H9 (cell line): ENCODE results near the gene DAND5. TPM values are rescaled to one million over a fixed set of nuclear protein-coding genes. Genes with fewer than 3 reads are reported as not detected.

Source experiments
- DNase-seq: peaks from one replicate; pipeline ENCODE4 v3.0.0-alpha.2; 2017
- H2AFZ ChIP-seq: one replicate; pipeline ENCODE4 v1.6.1; 2013; ENCODE audit warnings: mild to moderate bottlenecking, low read length, control low read depth, moderate library complexity
- H2AK5ac ChIP-seq: 2 replicates; pipeline ENCODE4 v1.6.1; 2013; ENCODE audit warnings: low read length, control low read depth, mixed read lengths; ENCODE audit not compliant: insufficient read length
- H2BK120ac ChIP-seq: one replicate; pipeline ENCODE4 v1.6.1; 2013; ENCODE audit warnings: low read depth, mild to moderate bottlenecking, low read length, control low read depth, inconsistent platforms; ENCODE audit not compliant: poor library complexity, severe bottlenecking
- H2BK12ac ChIP-seq: 2 replicates; pipeline ENCODE4 v1.6.1; 2013; ENCODE audit warnings: low read length, control low read depth, mixed read lengths, low read depth; ENCODE audit not compliant: insufficient read length
- H2BK15ac ChIP-seq: 2 replicates; pipeline ENCODE4 v1.6.1; 2013; ENCODE audit warnings: low read depth, low read length, control low read depth
- H2BK20ac ChIP-seq: one replicate; pipeline ENCODE4 v1.6.1; 2013; ENCODE audit warnings: low read depth, mild to moderate bottlenecking, low read length, control low read depth, inconsistent platforms; ENCODE audit not compliant: poor library complexity, severe bottlenecking
- H2BK5ac ChIP-seq: 2 replicates; pipeline ENCODE4 v1.6.1; 2013; ENCODE audit warnings: low read length, control low read depth, mixed read lengths; ENCODE audit not compliant: insufficient read length
- H3K14ac ChIP-seq: 2 replicates; pipeline ENCODE4 v1.6.1; 2013; ENCODE audit warnings: low read length, control low read depth; ENCODE audit not compliant: insufficient read depth
- H3K18ac ChIP-seq: 2 replicates; pipeline ENCODE4 v1.6.1; 2013; ENCODE audit warnings: low read depth, mild to moderate bottlenecking, mixed read lengths, low read length, control low read depth; ENCODE audit not compliant: insufficient read length
- H3K23ac ChIP-seq: 2 replicates; pipeline ENCODE4 v1.6.1; 2013; ENCODE audit warnings: low read length, control low read depth, mixed read lengths, low read depth; ENCODE audit not compliant: insufficient read length
- H3K23me2 ChIP-seq: 2 replicates; pipeline ENCODE4 v1.6.1; 2013; ENCODE audit warnings: low read depth, mild to moderate bottlenecking, mixed read lengths, low read length, control low read depth; ENCODE audit not compliant: insufficient read length, poor library complexity, severe bottlenecking
- H3K27ac ChIP-seq: 2 replicates; pipeline ENCODE4 v1.5.1; 2013; ENCODE audit warnings: low read length, control low read depth, mixed read lengths, low read depth; ENCODE audit not compliant: insufficient read length
- H3K27me3 ChIP-seq: 2 replicates; pipeline ENCODE4 v1.6.1; 2013; ENCODE audit warnings: low read length, control low read depth, inconsistent platforms; ENCODE audit not compliant: insufficient read depth
- H3K4ac ChIP-seq: 2 replicates; pipeline ENCODE4 v1.6.1; 2013; ENCODE audit warnings: low read depth, mild to moderate bottlenecking, control low read depth, inconsistent platforms, low read length, moderate library complexity
- H3K4me1 ChIP-seq: 2 replicates; pipeline ENCODE4 v1.6.1; 2013; ENCODE audit warnings: low read length, control low read depth, inconsistent platforms; ENCODE audit not compliant: insufficient read depth
- H3K4me2 ChIP-seq: 2 replicates; pipeline ENCODE4 v1.6.1; 2013; ENCODE audit warnings: low read length, control low read depth, mixed read lengths; ENCODE audit not compliant: insufficient read length, insufficient read depth
- H3K56ac ChIP-seq: 2 replicates; pipeline ENCODE4 v1.6.1; 2013; ENCODE audit warnings: low read depth, mild to moderate bottlenecking, mixed read lengths, low read length, control low read depth; ENCODE audit not compliant: insufficient read length
- H3K79me1 ChIP-seq: 2 replicates; pipeline ENCODE4 v1.6.1; 2013; ENCODE audit warnings: low read depth, mild to moderate bottlenecking, moderate library complexity, low read length, control low read depth, inconsistent platforms; ENCODE audit not compliant: insufficient read depth, poor library complexity, severe bottlenecking
- H3K79me2 ChIP-seq: 2 replicates; pipeline ENCODE4 v1.6.1; 2013; ENCODE audit warnings: low read length, control low read depth, inconsistent platforms; ENCODE audit not compliant: insufficient read depth
- H3K9ac ChIP-seq: 2 replicates; pipeline ENCODE4 v1.6.1; 2013; ENCODE audit warnings: low read length, control low read depth, mixed read lengths; ENCODE audit not compliant: insufficient read length; ENCODE audit errors: extremely low read depth
- H3K9me3 ChIP-seq: one replicate; pipeline ENCODE4 v1.6.1; 2013; ENCODE audit warnings: low read depth, low read length, inconsistent platforms; ENCODE audit not compliant: control insufficient read depth
- H3T11ph ChIP-seq: one replicate; pipeline ENCODE4 v1.6.1; 2013; ENCODE audit warnings: mild to moderate bottlenecking, low read length, control low read depth, inconsistent platforms
- H4K20me1 ChIP-seq: one replicate; pipeline ENCODE4 v1.6.1; 2013; ENCODE audit not compliant: control insufficient read depth, insufficient read length, insufficient read depth
- H4K5ac ChIP-seq: 2 replicates; pipeline ENCODE4 v1.6.1; 2013; ENCODE audit warnings: low read depth, mild to moderate bottlenecking, mixed read lengths, low read length, control low read depth; ENCODE audit not compliant: insufficient read length
- H4K8ac ChIP-seq: replicated peaks from 2 replicates; pipeline ENCODE4 v1.6.1; 2013; ENCODE audit warnings: low read length, control low read depth, mixed read lengths, low read depth; ENCODE audit not compliant: insufficient read length
- H4K91ac ChIP-seq: 2 replicates; pipeline ENCODE4 v1.6.1; 2013; ENCODE audit warnings: low read depth, mild to moderate bottlenecking, moderate library complexity, mixed read lengths, low read length, control low read depth; ENCODE audit not compliant: insufficient read length
- H3K27ac Mint-ChIP-seq, 3 experiments: 2 replicates in 2 of 3; 3 replicates in 1 of 3; pipeline ENCODE4 v1.8.0; 2020 to 2021; ENCODE audit warnings: mixed read lengths in 3 of 3, mild to moderate bottlenecking in 1 of 3, moderate library complexity in 1 of 3
- H3K27me3 Mint-ChIP-seq: 2 replicates; pipeline ENCODE4 v1.8.0; 2021; ENCODE audit warnings: low read depth, mild to moderate bottlenecking, moderate library complexity, mixed read lengths
- H3K36me3 Mint-ChIP-seq, 3 experiments: 2 replicates in 2 of 3; 3 replicates in 1 of 3; pipeline ENCODE4 v1.8.0; 2020 to 2021; ENCODE audit warnings: low read depth in 3 of 3, mixed read lengths in 3 of 3; ENCODE audit not compliant: insufficient read depth in 1 of 3
- H3K4me1 Mint-ChIP-seq, 2 experiments: 2 replicates each; pipeline ENCODE4 v1.8.0; 2020; ENCODE audit warnings: mixed read lengths in 2 of 2
- H3K4me3 Mint-ChIP-seq, 2 experiments: 2 replicates in 1 of 2; 3 replicates in 1 of 2; pipeline ENCODE4 v1.8.0; 2020 to 2021; ENCODE audit warnings: mild to moderate bottlenecking in 2 of 2, mixed read lengths in 2 of 2, moderate library complexity in 1 of 2
- H3K9me3 Mint-ChIP-seq, 2 experiments: 2 replicates in 1 of 2; 3 replicates in 1 of 2; pipeline ENCODE4 v1.8.0; 2020; ENCODE audit warnings: mild to moderate bottlenecking in 2 of 2, mixed read lengths in 2 of 2, moderate library complexity in 1 of 2
- WGBS: extraction: QIAGEN DNeasy Blood & Tissue Kit; methylation state at CpG from one replicate; pipeline ENCODE4 v1.1.7; 2013; ENCODE audit warnings: missing lambda C conversion rate, low lambda C conversion rate, mixed read lengths; ENCODE audit not compliant: insufficient read length; ENCODE audit errors: extremely low coverage; 5-methylcytosine and 5-hydroxymethylcytosine counted together
- total RNA-seq: library from RNA; stranded (reverse); gene quantifications from 2 replicates; pipeline ENCODE4 v1.2.1, GENCODE V29; 2021
- TF ChIP-seq, protein P1 (sequence below): fragments of 200-600 bp; sonication (generic); conservative IDR thresholded peaks from 3 replicates; pipeline ENCODE4 v1.8.0; 2021; ENCODE audit warnings: antibody characterized with exemption, mild to moderate bottlenecking

The DAND5 gene
- total RNA-seq, 1 experiment from 2014 or later = 0.11 TPM

DNA sequence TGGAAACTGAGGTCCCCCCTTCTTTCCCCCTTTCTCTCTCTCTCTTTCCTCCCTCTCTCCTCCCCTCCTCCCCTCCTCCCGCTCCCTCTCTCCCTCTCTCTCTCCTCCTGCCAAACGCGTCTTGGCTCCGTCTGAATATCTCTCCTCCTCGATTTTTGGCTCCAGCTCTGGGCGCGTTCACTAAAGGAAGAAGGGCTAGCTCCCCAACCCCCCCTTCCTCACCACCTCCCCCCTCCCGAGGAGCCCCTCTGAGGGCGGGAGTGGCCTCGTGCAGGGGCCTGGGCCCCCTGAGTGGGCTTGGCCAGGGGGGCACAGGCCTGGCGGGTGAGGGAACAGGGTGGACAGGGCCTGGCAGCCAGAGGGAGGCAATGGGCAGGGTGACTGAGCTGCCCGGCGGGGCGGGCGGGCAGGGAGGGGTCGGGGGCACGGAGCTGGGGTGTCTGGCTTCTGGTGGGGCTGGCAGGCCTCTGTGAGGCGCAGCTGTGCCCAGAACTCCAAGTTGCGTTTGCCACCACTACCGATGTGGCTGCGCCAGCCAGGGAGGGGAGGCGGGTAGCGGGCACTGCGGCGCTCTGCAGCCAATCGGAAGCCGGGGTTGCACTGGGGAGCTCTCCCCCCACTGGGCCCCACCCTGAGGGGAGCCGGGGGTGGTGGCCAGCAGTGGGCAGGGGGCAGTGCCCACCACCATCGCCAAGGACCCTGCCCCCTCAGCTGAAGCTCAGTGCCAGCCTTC lies 33.0 kb downstream of the DAND5 start:
- peaks cover 97% of the 10 kb centered on the region for H3K27me3 Mint-ChIP-seq
- H3K4me2 ChIP-seq = no peak overlapping the region

More for the DNA sequence above, 33.0 kb downstream of the DAND5 start:
- Histone ChIP-seq H2AFZ (no peak overlapping the region), H3K56ac (no peak overlapping the region), H3K27me3 (peaks cover 30% of the 10 kb centered on the region; the same call in 1 of the 2 replicates), H3K18ac (no peak overlapping the region), H4K8ac (no peak overlapping the region), H3K23ac (no peak overlapping the region), H3K4me1 (no peaks in the 10 kb centered on the region), H3K9ac (no peak overlapping the region), H3K14ac (no peak overlapping the region), H2BK12ac (no peak overlapping the region), H4K91ac (no peak overlapping the region), H2AK5ac (no peak overlapping the region), H2BK20ac (no peak overlapping the region), H2BK5ac (no peak overlapping the region), H3K23me2 (no peaks in the 10 kb centered on the region), H3K9me3 (no peaks in the 10 kb centered on the region), H3K4ac (no peak overlapping the region), H2BK120ac (no peak overlapping the region), H2BK15ac (no peak overlapping the region), H3K79me1 (no peaks in the 10 kb centered on the region), H3K27ac (no peak overlapping the region), H3T11ph (no peak overlapping the region), H4K5ac (no peak overlapping the region), H3K79me2 (no peaks in the 10 kb centered on the region), H4K20me1 (peaks cover 2% of the 10 kb centered on the region)
- Mint-ChIP-seq H3K27ac (no peak overlapping the region), H3K36me3 (no peaks in the 10 kb centered on the region), H3K4me3 (no peak overlapping the region), H3K4me1 (0 out of 4 replicates have a peak, but pooled peaks cover 0 to 5% of the 10 kb centered on the region in 2 experiments), H3K9me3 (no peaks in the 10 kb centered on the region)
- no peak for DNase-seq
- TF ChIP-seq, protein P1, sequence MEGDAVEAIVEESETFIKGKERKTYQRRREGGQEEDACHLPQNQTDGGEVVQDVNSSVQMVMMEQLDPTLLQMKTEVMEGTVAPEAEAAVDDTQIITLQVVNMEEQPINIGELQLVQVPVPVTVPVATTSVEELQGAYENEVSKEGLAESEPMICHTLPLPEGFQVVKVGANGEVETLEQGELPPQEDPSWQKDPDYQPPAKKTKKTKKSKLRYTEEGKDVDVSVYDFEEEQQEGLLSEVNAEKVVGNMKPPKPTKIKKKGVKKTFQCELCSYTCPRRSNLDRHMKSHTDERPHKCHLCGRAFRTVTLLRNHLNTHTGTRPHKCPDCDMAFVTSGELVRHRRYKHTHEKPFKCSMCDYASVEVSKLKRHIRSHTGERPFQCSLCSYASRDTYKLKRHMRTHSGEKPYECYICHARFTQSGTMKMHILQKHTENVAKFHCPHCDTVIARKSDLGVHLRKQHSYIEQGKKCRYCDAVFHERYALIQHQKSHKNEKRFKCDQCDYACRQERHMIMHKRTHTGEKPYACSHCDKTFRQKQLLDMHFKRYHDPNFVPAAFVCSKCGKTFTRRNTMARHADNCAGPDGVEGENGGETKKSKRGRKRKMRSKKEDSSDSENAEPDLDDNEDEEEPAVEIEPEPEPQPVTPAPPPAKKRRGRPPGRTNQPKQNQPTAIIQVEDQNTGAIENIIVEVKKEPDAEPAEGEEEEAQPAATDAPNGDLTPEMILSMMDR = no peak
- no CpG with 5 or more reads among the region's 29 CpGs for WGBS
